ENCODE measurements around the gene CENPE. TPM values are rescaled to one million over a fixed set of nuclear protein-coding genes. Genes with fewer than 3 reads are reported as not detected.

The CENPE gene
- total RNA-seq, 1 donor from 2014 or later = 3.0 TPM

GRCh38 chr4:103092245-103092644, 105.9 kb downstream of the CENPE start:
- H3K36me3 ChIP-seq (ENCODE audit: control insufficient read depth, insufficient read depth, low read length) = peaks cover 3% of the 10 kb centered on the region
- TF ChIP-seq CTCF (IDR thresholded peaks at IDR 0.05; ENCODE audit: insufficient read depth, low read length, poor library complexity, severe bottlenecking) = no peak
- no peak for DNase-seq (ENCODE audit: low read depth)
- no peak overlapping the region for H3K4me3 ChIP-seq (ENCODE audit: low read depth, low read length)
- no peaks in the 10 kb centered on the region for H3K27me3 ChIP-seq (ENCODE audit: control insufficient read depth, insufficient read depth, low read length)

DNA sequence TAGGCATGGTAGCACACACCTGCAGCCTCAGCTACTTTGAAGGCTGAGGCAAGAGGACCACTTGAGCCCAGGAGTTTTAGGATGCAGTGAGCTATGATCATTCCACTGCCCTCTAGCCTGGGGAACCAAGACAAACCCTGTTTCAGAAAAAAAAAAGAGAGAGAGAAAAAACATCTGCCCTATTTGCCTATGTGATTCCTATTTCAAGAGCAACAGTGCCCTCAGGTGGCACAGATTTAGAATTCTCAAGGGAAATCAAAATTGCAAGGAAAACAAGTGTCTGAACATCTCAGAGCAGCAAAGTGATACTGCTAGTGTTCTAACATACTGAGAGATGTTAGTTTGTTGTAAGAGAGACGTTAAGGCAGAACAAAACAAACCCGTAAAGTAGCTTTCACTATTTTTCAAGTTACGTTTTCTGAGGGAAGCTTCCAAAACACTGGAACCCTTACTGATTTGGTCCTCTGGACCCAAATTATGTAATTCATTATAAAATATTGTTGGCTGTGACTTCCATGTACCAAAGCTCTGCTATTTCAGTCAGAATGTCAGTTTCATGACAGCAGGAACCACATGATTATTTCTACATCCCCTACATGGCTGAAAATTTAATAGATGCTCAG, 106.4 kb downstream of the CENPE start:
- Histone ChIP-seq H3K4me3 (ENCODE audit: low read depth, low read length) (no peak overlapping the region), H3K36me3 (ENCODE audit: control insufficient read depth, insufficient read depth, low read length) (peaks cover 3% of the 10 kb centered on the region), H3K27me3 (ENCODE audit: control insufficient read depth, insufficient read depth, low read length) (no peaks in the 10 kb centered on the region)
- peak; percentile 58 for TF ChIP-seq CTCF (IDR thresholded peaks at IDR 0.05; ENCODE audit: insufficient read depth, low read length, poor library complexity, severe bottlenecking)
- DNase-seq (ENCODE audit: low read depth) = peak; percentile 34

GRCh38 chr4:103089481-103089880, 108.7 kb downstream of the CENPE start:
- no peak overlapping the region for H3K4me3 ChIP-seq (ENCODE audit: low read depth, low read length)
- no peaks in the 10 kb centered on the region for H3K27me3 ChIP-seq (ENCODE audit: control insufficient read depth, insufficient read depth, low read length)
- no peak for TF ChIP-seq CTCF (IDR thresholded peaks at IDR 0.05; ENCODE audit: insufficient read depth, low read length, poor library complexity, severe bottlenecking)
- peaks cover 4% of the 10 kb centered on the region for H3K36me3 ChIP-seq (ENCODE audit: control insufficient read depth, insufficient read depth, low read length)
- DNase-seq (ENCODE audit: low read depth) = no peak

- no peak for DNase-seq (ENCODE audit: low read depth)
- TF ChIP-seq CTCF (IDR thresholded peaks at IDR 0.05; ENCODE audit: insufficient read depth, low read length, poor library complexity, severe bottlenecking) = no peak
- Histone ChIP-seq H3K27me3 (ENCODE audit: control insufficient read depth, insufficient read depth, low read length) (no peaks in the 10 kb centered on the region), H3K36me3 (ENCODE audit: control insufficient read depth, insufficient read depth, low read length) (peaks cover 5% of the 10 kb centered on the region), H3K4me3 (ENCODE audit: low read depth, low read length) (no peak overlapping the region)
These were observed 111.6 kb downstream of the CENPE start for GRCh38 chr4:103086551-103086950.

DNA sequence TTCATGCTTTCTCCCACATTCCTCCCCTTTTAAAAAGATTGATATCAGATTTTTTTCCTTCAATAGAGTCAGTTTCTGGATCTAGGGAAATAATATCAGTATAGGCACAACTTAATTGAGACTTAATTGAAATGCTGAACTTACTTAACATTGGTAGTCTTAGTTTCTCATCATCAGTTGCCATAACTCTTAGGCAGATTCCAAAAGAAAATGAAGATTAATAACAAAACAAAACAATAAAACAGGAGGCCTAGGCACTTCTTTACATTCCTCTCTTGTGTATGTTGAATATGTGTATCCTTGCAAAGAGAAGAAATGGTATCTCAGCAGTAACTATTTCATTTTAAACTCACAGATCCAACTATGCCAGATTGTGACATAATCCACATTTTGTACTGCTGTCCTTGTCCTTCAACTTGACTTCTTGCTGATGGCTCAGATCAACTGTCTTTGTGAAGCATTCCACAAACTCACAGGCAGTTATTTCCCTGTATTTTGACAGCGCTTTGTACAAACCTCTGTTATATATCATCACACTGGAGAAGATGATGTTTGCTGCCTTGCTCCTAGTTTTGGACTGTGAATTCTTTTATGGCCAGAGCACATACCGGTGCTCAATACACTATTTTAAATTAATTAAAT, 112.5 kb downstream of the CENPE start:
- Histone ChIP-seq H3K27me3 (ENCODE audit: control insufficient read depth, insufficient read depth, low read length) (no peaks in the 10 kb centered on the region), H3K4me3 (ENCODE audit: low read depth, low read length) (no peak overlapping the region), H3K36me3 (ENCODE audit: control insufficient read depth, insufficient read depth, low read length) (peaks cover 5% of the 10 kb centered on the region)
- no peak for TF ChIP-seq CTCF (IDR thresholded peaks at IDR 0.05; ENCODE audit: insufficient read depth, low read length, poor library complexity, severe bottlenecking)
- DNase-seq (ENCODE audit: low read depth) = no peak

GRCh38 chr4:103079621-103080020, 118.5 kb downstream of the CENPE start:
- H3K27me3 ChIP-seq (ENCODE audit: control insufficient read depth, insufficient read depth, low read length) = no peaks in the 10 kb centered on the region
- H3K4me3 ChIP-seq (ENCODE audit: low read depth, low read length) = no peak overlapping the region
- TF ChIP-seq CTCF (IDR thresholded peaks at IDR 0.05; ENCODE audit: insufficient read depth, low read length, poor library complexity, severe bottlenecking) = no peak
- DNase-seq (ENCODE audit: low read depth) = no peak
- H3K36me3 ChIP-seq (ENCODE audit: control insufficient read depth, insufficient read depth, low read length) = peaks cover 1% of the 10 kb centered on the region
